Measurements from ENCODE around the gene FAM229B. TPM values are rescaled to one million over a fixed set of nuclear protein-coding genes. Genes with fewer than 3 reads are reported as not detected.
A peak's percentile ranks its signal among the peaks of the same experiment; 100 is the strongest.

The FAM229B gene
- total and polyA plus RNA-seq, 9 donors, result 23.4 to 58.2 (median 30.4) TPM

- 64 to 99% (median 71%) methylated on average over 2 of the region's 2 CpGs for WGBS, 3 donors
- intact Hi-C loops (cut with DNase I), result no loop called here
- no peak for TF ChIP-seq CTCF (IDR thresholded peaks at IDR 0.05)
- no peak for TF ChIP-seq POLR2A (IDR thresholded peaks at IDR 0.05)
- TF ChIP-seq EP300 (IDR thresholded peaks at IDR 0.05), result no peak
- Histone ChIP-seq H3K27ac (no peak overlapping the region), H3K36me3 (no peaks in the 10 kb centered on the region), H3K9me3 (no peaks in the 10 kb centered on the region), H3K4me1 (ENCODE audit: insufficient read depth) (no peaks in the 10 kb centered on the region), H3K4me3 (no peak overlapping the region), H3K27me3 (no peaks in the 10 kb centered on the region)
- DNase-seq, result no peak
Observed at GRCh38 chr6:112039431-112039770, 48.0 kb upstream of the FAM229B start.

GRCh38 chr6:112040956-112041355, 46.4 kb upstream of the FAM229B start:
- H3K27ac ChIP-seq, result no peak overlapping the region
- no peaks in the 10 kb centered on the region for H3K4me1 ChIP-seq (ENCODE audit: insufficient read depth)
- WGBS, 3 donors, result 82 to 93% (median 88%) methylated on average over 1 of the region's 1 CpG
- DNase-seq, result no peak
- H3K27me3 ChIP-seq, result no peaks in the 10 kb centered on the region
- TF ChIP-seq POLR2A (IDR thresholded peaks at IDR 0.05) (no peak), CTCF (IDR thresholded peaks at IDR 0.05) (no peak), EP300 (IDR thresholded peaks at IDR 0.05) (no peak)
- H3K9me3 ChIP-seq, result no peaks in the 10 kb centered on the region
- intact Hi-C loops (cut with DNase I), result loop anchor here (5.0 to 10.0 kb wide), 4 partner anchors 44 to 336 kb away; partner anchors contain the start of gene FYN (in 1 of the 4)
- H3K4me3 ChIP-seq, result no peak overlapping the region
- no peaks in the 10 kb centered on the region for H3K36me3 ChIP-seq

DNA sequence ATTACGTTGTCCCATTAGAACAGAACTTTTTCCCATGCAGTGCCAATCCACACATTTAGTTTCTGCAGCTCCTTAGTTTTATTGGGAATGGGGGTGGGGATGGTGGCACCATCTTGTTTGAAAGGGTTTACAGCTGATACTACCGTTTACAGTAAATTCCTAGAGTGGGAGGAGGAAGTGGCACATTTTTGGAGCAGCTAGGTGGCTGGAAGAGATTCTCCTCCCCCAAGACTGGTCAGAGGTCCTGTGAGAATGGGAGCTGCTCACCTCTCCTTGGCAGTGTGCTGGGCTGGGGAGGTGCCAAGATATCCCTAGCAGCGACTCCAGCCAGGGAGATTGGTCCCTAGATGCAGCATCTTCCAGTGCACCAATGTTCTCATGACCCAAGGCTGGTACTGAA, 45.9 kb upstream of the FAM229B start:
- Histone ChIP-seq H3K27me3 (no peaks in the 10 kb centered on the region), H3K27ac (no peak overlapping the region), H3K9me3 (no peaks in the 10 kb centered on the region), H3K4me3 (no peak overlapping the region), H3K36me3 (no peaks in the 10 kb centered on the region), H3K4me1 (ENCODE audit: insufficient read depth) (no peaks in the 10 kb centered on the region)
- DNase-seq, result no peak
- intact Hi-C loops (cut with DNase I), result loop anchor here (5.0 to 10.0 kb wide), 4 partner anchors 44 to 337 kb away; partner anchors contain the start of gene FYN (in 1 of the 4)
- 59 to 65% (median 62%) methylated on average over 3 of the region's 3 CpGs for whole genome bisulfite sequencing, 3 donors
- TF ChIP-seq CTCF (IDR thresholded peaks at IDR 0.05) (no peak), EP300 (IDR thresholded peaks at IDR 0.05) (no peak), POLR2A (IDR thresholded peaks at IDR 0.05) (no peak)

DNA sequence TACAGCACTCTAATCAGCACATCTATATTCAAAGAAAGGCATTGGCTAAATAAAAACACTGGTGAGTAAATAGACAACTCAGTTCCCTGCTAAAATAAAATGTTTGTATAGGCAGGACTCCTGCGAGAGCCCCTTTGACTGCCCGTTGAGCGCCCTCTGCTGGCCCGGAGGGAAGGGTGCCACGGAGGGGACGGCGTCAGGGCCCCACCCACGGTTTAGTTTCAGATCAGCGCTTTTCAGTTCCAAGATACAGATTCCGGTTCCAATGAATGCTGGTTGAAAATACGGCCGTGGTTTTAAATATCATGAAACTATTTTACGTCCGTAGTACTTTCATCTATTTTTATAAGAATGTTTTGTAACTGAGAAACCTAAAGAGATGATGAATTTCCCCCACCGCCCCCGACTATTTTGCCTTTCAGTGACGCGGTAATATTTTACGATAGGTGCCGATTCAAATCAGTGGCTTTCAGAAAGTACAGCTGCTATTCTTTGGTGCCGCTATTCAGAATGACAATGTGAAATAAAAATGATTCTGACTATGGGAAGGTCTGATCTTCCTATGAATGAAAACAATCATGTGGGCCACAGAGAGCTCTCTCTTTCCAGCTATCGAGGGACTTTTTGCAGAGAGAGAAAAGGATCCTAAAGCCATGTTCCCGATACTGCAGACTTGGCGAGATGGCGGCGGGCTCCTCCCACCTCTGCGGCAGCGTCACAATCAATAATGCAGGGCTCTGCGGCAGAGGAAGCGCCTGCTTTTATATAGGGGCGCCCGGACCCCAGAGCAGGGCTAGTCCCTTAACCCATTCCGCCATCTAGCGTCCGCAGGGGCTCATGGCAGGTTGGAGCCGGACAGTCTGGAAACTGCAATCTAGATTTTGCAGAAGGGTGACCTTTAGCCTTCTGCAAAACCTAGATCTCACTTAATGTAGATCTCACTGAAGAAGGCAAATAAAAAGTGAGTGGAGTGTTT, 44.1 kb upstream of the FAM229B start:
- H3K36me3 ChIP-seq, result no peaks in the 10 kb centered on the region
- H3K27ac ChIP-seq, result peak overlapping the region; percentile 51 to 68
- H3K9me3 ChIP-seq, result no peaks in the 10 kb centered on the region
- peak overlapping the region; percentile 45 for H3K4me3 ChIP-seq
- DNase-seq, result peak; percentile 80 to 93 (median 88)
- WGBS, 3 donors, result 0 to 1% (median 1%) methylated on average over 36 of the region's 36 CpGs
- TF ChIP-seq CTCF (IDR thresholded peaks at IDR 0.05), result peak; percentile 86 to 95 (median 88)
- TF ChIP-seq POLR2A (IDR thresholded peaks at IDR 0.05), result no peak
- H3K27me3 ChIP-seq, result no peaks in the 10 kb centered on the region
- intact Hi-C loops (cut with DNase I), result loop anchor here (2.0 to 10.0 kb wide), 5 partner anchors 46 to 339 kb away; partner anchors contain the start of gene FYN (in 1 of the 4)
- H3K4me1 ChIP-seq (ENCODE audit: insufficient read depth), result no peaks in the 10 kb centered on the region

All from ovary (tissue), 9 donors.